SU-DHL-6 (cell line): ENCODE results near the gene C12orf75.

Experiments used
- CTCF ChIP-seq: fragments of 200-600 bp; sonication (generic); IDR thresholded peaks from one replicate; pipeline ENCODE4 v1.5.1; 2017; ENCODE audit warnings: antibody characterized with exemption, mild to moderate bottlenecking, low read length, moderate library complexity; ENCODE audit not compliant: insufficient read depth, poor library complexity, severe bottlenecking
- EZH2phosphoT487 ChIP-seq: fragments of 200-600 bp; sonication (generic), shearing (Covaris generic); conservative IDR thresholded peaks from 2 replicates; pipeline ENCODE4 v1.6.1; 2018; ENCODE audit warnings: mild to moderate bottlenecking, antibody characterized with exemption, low read length, moderate library complexity, mixed read lengths

DNA sequence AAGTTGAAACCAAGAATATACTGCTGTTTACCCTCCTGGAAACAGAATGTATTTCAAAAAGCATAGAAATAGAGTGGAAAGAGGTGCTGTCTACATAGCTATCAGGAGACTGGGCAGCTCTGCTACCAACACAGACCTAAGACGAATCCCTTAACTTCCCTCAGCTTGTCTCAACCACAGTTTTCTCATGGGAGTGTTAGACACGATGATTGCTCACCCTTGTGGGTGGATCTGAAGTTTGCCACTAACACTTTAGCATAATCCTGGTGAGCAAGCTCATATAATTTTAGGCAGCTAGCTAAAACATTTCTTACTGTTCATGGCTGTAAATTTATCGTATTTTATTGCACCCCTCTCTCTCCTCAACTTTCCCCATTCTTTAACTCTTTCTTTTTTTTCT is 38.5 kb downstream of the C12orf75 start:
- TF ChIP-seq CTCF (no peak), EZH2phosphoT487 (no peak)
